Activated naive CD4-positive, alpha-beta T cell treated with anti-CD3 and anti-CD28 coated beads for 36 hours (primary cell): ENCODE measurements around the gene ZNFX1. TPM values are rescaled to one million over a fixed set of nuclear protein-coding genes. Genes with fewer than 3 reads are reported as not detected.

ENCODE experiments used
- CTCF ChIA-PET: fragments of 350-600 bp; sonication (Branson Sonifier 250); formaldehyde crosslinking; loops from one replicate; lab custom pipeline; 2021; ENCODE audit warnings: antibody characterized with exemption; lab: Charles Lee
- DNase-seq: peaks from one replicate; pipeline ENCODE4 v3.0.0-alpha.2; 2020
- H3K27ac Mint-ChIP-seq: one replicate; pipeline ENCODE4 v1.8.0; 2021; ENCODE audit warnings: mild to moderate bottlenecking, mixed read lengths
- H3K27me3 Mint-ChIP-seq: one replicate; pipeline ENCODE4 v1.8.0; 2021; ENCODE audit warnings: low read depth, mixed read lengths
- H3K36me3 Mint-ChIP-seq: one replicate; pipeline ENCODE4 v1.8.0; 2021; ENCODE audit warnings: low read depth, mixed read lengths
- H3K4me1 Mint-ChIP-seq: one replicate; pipeline ENCODE4 v1.8.0; 2021; ENCODE audit warnings: low read depth, mixed read lengths
- H3K4me3 Mint-ChIP-seq: one replicate; pipeline ENCODE4 v1.8.0; 2021; ENCODE audit warnings: mild to moderate bottlenecking, moderate library complexity, mixed read lengths
- H3K9me3 Mint-ChIP-seq: one replicate; pipeline ENCODE4 v1.8.0; 2021; ENCODE audit warnings: mixed read lengths
- intact Hi-C: fragments of 100-400 bp; cut with micrococcal nuclease; formaldehyde crosslinking; loops from one replicate; pipeline ENCODE4 v1.15.1; 2023
- total RNA-seq, 2 experiments: library from RNA; stranded (reverse); gene quantifications; one replicate each; pipeline ENCODE4 v1.2.3, GENCODE V29; 2021

ZNFX1 gene
- total RNA-seq, 2 experiments from 2014 or later, result 18.2 to 19.0 TPM

DNA sequence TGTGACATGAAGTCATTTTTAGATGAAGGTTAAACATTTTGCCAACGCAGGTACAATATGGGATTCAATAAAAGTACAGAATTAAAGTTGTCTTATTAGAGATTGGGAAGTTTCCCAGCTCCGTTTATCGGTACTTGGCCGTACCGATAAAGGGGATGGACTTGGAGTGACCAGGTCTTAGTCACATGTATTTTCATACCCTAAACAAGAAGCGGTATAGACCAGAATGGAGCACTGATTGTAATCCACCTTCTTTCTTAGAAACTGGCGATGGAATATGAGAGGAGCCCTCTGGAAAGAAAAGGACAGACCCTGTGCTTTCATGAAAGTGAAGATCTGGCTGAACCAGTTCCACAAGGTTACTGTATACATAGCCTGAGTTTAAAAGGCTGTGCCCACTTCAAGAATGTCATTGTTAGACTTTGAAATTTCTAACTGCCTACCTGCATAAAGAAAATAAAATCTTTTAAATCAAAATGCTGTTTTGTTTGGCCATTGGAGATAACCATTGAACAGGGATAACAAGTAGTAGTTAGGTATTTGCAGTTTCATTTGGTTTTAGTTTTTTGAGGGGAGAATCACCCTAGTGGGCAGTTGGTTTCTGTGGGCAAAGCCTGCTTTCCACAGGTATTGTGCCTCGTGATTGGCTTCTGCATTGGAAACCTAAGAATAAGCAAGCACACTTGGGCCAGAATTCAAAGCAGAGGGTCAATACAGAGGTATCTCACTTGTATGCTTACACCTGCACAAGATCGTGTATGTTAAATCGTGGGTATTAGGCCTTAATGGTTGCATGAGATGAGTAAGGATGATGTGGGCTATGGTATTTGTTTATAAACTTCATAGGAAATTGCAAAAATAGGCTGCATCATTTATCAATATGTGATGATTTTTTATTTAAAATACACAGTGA lies 11.2 kb upstream of the ZNFX1 start:
- H3K4me1 Mint-ChIP-seq, result peaks cover 39% of the 10 kb centered on the region
- peak overlapping the region; percentile 34 for H3K27ac Mint-ChIP-seq
- H3K9me3 Mint-ChIP-seq, result peaks cover 15% of the 10 kb centered on the region
- H3K36me3 Mint-ChIP-seq, result peaks cover 78% of the 10 kb centered on the region
- no peak for DNase-seq
- no peaks in the 10 kb centered on the region for H3K27me3 Mint-ChIP-seq
- CTCF ChIA-PET, result no interaction called here
- no peak overlapping the region for H3K4me3 Mint-ChIP-seq
- intact Hi-C loops, result no loop called here

DNA sequence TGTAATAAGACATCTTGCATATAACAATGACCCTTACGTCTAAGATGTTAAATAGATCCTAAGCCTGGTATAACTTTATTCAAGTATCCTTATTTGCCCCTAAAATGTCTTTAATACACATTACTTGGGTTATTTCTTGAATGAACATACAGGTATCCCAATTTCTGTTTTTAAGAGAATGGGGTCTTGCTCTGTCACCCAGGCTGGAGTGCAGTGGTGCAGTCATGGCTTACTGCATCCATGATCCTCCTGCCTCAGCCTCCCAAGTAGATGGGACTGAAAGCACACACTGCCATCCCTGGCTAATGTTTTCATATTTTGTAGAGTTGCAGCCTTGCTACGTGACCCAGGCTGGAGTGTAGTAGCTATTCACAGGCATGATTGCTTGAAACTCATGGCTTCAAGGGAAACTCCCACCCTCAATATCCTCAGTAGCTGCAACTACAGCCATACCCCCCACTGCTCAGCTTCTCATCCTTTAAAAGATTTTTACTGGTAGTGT lies 10.4 kb upstream of the ZNFX1 start:
- CTCF ChIA-PET, result no interaction called here
- Mint-ChIP-seq H3K4me1 (peaks cover 47% of the 10 kb centered on the region), H3K4me3 (no peak overlapping the region), H3K9me3 (peaks cover 15% of the 10 kb centered on the region), H3K27ac (peak overlapping the region; percentile 82), H3K36me3 (peaks cover 83% of the 10 kb centered on the region), H3K27me3 (no peaks in the 10 kb centered on the region)
- intact Hi-C loops, result no loop called here
- no peak for DNase-seq

DNA sequence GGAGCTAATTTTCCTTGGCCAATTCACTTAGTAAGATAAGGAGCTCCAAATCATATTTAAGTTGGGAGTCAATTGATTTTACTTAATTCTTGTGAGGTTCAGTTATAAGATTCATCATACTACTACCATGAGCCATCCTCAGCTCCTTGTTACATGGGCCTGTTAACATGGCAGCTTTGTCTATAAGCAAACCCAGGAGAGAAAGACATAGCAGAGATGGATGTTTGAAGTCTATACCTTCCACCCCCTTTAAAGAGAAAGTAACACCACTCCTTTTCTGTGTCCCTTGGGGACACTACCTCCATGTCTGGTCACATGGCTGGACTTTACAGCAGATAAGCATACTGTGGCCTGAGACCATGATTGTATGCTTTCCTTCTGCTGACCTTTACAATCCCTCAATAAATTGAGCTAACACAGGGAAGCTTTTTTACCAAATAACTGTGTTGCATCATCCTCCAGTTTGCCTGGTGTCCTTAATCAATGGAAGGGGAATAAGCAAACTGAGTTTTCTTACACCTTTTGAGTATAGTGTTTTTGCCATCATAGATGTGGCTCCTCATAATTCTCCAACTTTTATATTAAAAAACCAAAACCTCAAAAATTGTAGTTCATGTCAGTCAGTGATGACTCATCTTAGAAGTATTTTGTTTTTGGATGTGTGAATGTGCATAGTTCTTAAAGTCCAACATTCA lies 9.8 kb upstream of the ZNFX1 start:
- no peak for DNase-seq
- H3K27me3 Mint-ChIP-seq, result no peaks in the 10 kb centered on the region
- peaks cover 15% of the 10 kb centered on the region for H3K9me3 Mint-ChIP-seq
- H3K36me3 Mint-ChIP-seq, result peaks cover 85% of the 10 kb centered on the region
- H3K4me1 Mint-ChIP-seq, result peaks cover 53% of the 10 kb centered on the region
- H3K4me3 Mint-ChIP-seq, result no peak overlapping the region
- intact Hi-C loops, result no loop called here
- CTCF ChIA-PET, result interaction anchor here (0.5 to 1.2 kb wide), 3 partner anchors 9 to 613 kb away, joined by 3 to 4 read pairs (median 3); no protein-coding TSS in a partner anchor
- peak overlapping the region; percentile 82 for H3K27ac Mint-ChIP-seq

DNA sequence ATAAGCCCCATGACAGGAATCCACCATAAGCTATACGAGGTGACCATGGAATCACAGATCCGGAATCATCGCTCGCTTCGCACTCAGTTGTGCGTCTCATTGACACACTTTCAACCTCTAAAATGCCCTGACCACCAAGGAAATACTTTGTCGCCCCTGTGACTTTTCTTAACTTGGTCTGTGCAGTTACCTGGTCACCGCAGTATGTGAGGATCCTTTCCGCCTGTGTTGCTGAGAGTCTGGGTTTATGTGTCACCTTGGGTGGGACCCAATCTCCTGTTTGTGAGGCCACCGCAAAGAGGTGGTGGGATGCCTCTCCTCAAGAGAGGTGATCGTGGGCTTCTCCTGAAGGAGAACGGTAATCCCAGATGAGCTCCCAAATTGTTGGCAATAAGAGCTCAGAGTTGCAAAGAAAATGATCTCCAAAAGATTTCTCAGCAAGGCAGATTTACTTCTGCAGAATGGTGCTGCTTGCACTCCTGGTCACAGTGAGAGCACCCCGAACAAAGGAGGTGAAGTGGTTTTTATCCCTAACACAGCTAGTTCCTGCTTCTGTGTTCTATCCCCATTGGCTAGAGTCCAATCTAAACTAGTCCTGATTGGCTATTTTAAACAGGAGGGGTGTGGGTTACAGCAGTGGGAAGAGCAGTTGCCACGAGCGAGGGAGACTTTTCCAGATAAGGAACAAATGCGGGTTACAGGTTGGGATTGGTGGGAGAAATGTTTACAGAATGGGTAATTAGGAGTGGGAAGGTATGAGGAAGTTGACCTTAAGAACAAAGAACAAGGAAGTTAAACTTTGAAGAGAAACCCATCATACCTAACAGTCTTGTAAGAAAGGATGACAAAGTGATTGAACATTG lies 9.1 kb upstream of the ZNFX1 start:
- Mint-ChIP-seq H3K4me1 (peaks cover 61% of the 10 kb centered on the region), H3K27me3 (no peaks in the 10 kb centered on the region), H3K9me3 (peaks cover 15% of the 10 kb centered on the region), H3K36me3 (peaks cover 87% of the 10 kb centered on the region), H3K27ac (peak overlapping the region; percentile 82), H3K4me3 (no peak overlapping the region)
- intact Hi-C loops, result no loop called here
- CTCF ChIA-PET, result interaction anchor here (0.6 to 1.2 kb wide), 3 partner anchors 8 to 547 kb away, joined by 3 to 4 read pairs (median 3); no protein-coding TSS in a partner anchor
- DNase-seq, result no peak

DNA sequence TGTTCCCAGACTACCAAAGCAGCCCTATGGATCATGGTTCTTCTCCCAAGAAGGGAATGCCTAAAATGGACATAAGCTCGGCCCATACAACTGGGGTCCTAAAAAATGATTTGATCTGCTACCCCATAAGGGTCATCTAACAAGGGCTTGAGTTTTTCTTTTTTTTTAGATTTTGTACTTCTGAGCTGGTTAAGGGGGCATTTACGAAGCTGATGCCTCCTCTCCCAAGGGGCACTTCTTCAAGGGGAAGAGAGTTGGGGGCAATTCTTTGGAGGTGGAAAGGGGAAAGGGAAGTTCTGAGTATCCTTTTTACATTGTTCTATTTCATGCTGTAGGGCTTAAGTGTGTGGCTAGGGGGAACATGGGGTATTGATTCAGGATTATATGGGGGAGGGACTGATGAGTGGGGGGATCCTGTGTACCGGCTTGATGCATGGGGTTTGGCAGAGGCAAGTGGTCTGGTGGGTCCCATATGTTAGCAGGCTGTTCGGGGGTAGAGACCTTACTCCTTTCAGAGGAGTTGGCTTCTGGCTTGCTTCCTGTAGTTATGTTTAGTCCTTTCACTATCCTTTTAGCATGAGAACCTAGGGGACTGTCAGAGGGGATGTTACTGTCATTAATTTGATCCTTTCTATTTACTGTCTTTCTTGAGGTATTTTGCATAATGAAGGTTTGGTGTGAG lies 8.1 kb upstream of the ZNFX1 start:
- H3K9me3 Mint-ChIP-seq, result peaks cover 20% of the 10 kb centered on the region
- DNase-seq, result no peak
- no peaks in the 10 kb centered on the region for H3K27me3 Mint-ChIP-seq
- intact Hi-C loops, result no loop called here
- H3K4me3 Mint-ChIP-seq, result peak overlapping the region; percentile 14
- H3K36me3 Mint-ChIP-seq, result peaks cover 94% of the 10 kb centered on the region
- CTCF ChIA-PET, result interaction anchor here (0.6 kb wide), 1 partner anchor 548 kb away, joined by 3 read pairs; no protein-coding TSS in a partner anchor
- H3K4me1 Mint-ChIP-seq, result peaks cover 70% of the 10 kb centered on the region
- H3K27ac Mint-ChIP-seq, result peak overlapping the region; percentile 67

DNA sequence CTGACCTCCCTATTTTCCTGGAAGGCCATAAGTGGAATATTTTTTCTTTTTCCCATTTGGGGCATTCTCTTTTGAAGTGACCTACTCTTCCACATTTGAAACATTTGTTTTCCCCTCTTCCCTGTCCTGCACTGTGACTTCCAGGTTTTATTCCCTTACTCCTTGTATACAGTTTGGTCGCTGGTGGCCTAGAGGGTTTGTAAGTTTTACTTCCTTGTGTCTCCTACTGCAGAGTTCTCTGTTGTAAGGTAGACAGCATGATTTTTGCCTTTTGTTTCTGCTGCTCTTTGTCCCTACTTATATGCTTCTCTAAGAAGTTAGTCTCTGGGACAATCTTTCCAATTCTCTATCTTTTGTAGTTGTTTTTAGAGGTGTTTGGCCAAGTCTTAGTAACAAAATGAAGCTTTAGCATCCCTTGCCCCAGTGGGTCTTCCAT lies 7.4 kb upstream of the ZNFX1 start:
- Mint-ChIP-seq H3K27ac (peak overlapping the region; percentile 90), H3K36me3 (peaks cover 96% of the 10 kb centered on the region), H3K4me1 (peaks cover 76% of the 10 kb centered on the region), H3K4me3 (peak overlapping the region; percentile 11), H3K27me3 (no peaks in the 10 kb centered on the region), H3K9me3 (peaks cover 20% of the 10 kb centered on the region)
- intact Hi-C loops, result no loop called here
- no peak for DNase-seq
- CTCF ChIA-PET, result no interaction called here

DNA sequence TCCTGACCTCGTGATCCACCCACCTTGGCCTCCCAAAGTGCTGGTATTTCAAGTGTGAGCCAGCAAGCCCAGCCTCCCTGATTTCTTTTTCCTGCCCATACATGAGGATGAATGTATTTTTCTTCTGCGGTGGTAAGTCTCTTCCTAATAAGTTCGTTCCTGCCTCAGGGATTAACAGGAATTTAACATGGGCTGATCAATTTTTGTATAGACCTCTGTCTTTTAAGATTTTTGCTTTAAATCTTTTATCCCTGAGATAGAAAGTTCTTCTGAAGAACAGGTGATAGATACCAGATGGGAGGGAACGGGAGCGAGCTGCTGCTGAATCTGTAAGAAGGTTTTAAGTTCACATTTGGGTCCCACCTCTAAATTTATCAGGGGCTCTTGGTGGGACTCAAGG lies 7.0 kb upstream of the ZNFX1 start:
- intact Hi-C loops, result no loop called here
- Mint-ChIP-seq H3K27me3 (no peaks in the 10 kb centered on the region), H3K36me3 (peaks cover 96% of the 10 kb centered on the region), H3K4me1 (peaks cover 79% of the 10 kb centered on the region), H3K27ac (peak overlapping the region; percentile 90), H3K4me3 (peak overlapping the region; percentile 59), H3K9me3 (peaks cover 20% of the 10 kb centered on the region)
- DNase-seq, result no peak
- CTCF ChIA-PET, result no interaction called here

DNA sequence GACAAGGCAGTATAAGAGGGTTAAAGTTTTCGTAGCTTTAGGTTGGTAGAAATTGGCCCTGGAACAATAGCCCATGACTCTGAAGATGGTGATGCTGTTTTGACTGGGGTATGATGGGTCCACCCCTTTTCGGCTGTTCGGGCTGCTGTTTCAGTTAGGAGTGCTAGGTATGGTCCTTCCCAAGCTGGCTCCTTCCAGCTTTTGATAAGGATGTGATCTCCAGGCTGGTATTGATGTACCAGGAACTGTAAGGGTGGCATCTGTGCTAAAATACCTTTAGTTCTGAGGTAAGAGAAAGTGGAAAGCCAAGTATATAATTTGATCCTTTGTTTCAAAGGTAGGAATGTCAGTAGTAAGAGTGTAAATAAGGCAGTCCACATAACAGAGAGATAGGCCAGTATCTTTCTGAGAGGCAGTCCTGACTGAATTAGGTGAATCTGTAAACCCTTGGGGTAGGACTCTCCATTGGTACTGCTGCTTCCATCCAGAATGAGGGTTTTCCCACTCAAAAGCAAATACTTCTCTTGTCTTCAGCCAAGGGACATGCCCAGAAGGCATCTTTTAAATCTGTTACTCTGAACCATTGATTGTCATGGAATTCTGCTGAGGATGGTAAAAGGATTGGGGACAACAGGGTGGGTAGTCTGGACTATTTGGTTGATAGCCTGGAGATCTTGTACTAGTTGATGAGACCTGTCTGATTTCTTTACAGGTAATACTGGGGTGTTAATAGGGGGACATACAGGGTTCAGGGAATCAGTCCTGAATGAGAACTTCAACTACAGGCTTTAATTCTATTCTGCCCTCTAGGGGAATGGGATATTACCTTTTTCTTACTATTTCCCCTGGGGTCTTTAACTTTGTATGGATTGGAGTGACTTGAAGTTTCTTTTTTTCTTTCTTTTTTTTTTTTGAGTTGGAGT lies 6.1 kb upstream of the ZNFX1 start:
- peaks cover 79% of the 10 kb centered on the region for H3K4me1 Mint-ChIP-seq
- no peaks in the 10 kb centered on the region for H3K27me3 Mint-ChIP-seq
- peaks cover 100% of the 10 kb centered on the region for H3K36me3 Mint-ChIP-seq
- no peak for DNase-seq
- intact Hi-C loops, result no loop called here
- CTCF ChIA-PET, result no interaction called here
- H3K9me3 Mint-ChIP-seq, result peaks cover 20% of the 10 kb centered on the region
- peak overlapping the region; percentile 90 for H3K27ac Mint-ChIP-seq
- peak overlapping the region; percentile 99 for H3K4me3 Mint-ChIP-seq

DNA sequence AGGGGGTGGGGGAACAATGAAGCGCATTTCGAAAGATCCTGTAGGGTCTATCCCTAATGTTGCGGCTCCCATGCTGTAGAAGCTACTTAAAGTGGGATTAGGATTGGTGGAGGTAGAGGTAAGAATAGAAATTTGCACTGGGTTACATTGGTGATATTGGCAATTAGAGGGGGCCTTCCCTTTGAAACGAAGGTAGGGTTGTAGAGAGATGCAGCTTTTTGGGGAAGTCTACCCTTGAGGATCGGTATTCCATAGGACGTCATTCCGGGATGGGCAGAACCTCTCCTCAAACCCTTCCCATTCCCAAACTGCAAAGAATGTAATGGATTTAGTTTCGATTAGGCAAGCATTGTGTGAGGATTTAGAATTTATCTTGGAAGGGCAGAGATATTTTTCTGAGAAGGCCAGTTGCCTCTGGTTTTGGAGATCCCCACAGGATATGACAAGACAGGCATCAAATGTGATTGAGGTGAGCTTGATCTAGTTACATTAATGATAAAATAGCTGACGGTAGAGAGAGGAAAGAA lies 5.4 kb upstream of the ZNFX1 start:
- DNase-seq, result no peak
- peaks cover 20% of the 10 kb centered on the region for H3K9me3 Mint-ChIP-seq
- no peaks in the 10 kb centered on the region for H3K27me3 Mint-ChIP-seq
- peaks cover 100% of the 10 kb centered on the region for H3K36me3 Mint-ChIP-seq
- H3K4me1 Mint-ChIP-seq, result peaks cover 79% of the 10 kb centered on the region
- peak overlapping the region; percentile 90 for H3K27ac Mint-ChIP-seq
- peak overlapping the region; percentile 99 for H3K4me3 Mint-ChIP-seq
- CTCF ChIA-PET, result no interaction called here
- intact Hi-C loops, result no loop called here

DNA sequence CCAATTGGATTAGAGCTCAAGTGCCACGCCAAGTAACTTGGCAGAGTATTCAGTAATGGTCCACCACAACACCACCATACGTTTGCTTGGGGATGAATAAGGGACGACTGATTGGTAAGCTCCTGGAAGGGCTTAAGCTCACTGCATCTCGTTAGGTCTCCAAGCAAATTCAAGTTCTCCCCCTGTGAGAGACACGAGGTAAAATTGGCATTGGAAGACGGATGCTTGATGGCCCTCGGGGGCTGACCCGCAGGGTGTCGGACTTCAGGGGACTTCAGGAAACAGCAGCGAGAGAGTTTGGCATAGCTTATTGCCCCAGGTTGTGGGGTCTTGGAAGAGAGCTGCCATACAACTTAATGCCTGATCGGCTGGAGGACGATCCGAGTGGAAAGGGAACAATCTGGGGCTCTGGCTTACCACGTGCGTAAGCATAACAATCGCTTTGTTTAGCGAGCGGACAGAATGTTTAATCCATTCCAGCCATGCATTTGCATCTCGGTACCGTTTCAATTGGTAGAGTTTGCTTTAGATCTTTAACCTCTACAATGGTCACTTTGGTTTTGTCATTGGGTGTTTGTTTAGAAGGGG lies 4.8 kb upstream of the ZNFX1 start:
- Mint-ChIP-seq H3K4me1 (peaks cover 75% of the 10 kb centered on the region), H3K36me3 (peaks cover 94% of the 10 kb centered on the region), H3K9me3 (peaks cover 20% of the 10 kb centered on the region), H3K27me3 (no peaks in the 10 kb centered on the region), H3K4me3 (peak overlapping the region; percentile 99), H3K27ac (peak overlapping the region; percentile 90)
- CTCF ChIA-PET, result interaction anchor here (1.3 kb wide), 1 partner anchor 98 kb away, joined by 3 read pairs; no protein-coding TSS in a partner anchor
- intact Hi-C loops, result no loop called here
- DNase-seq, result no peak
